GM19395 (cell line): ENCODE measurements around the gene CAPN10.
"Not testable (repeated sequence)": the region's sequence is repeated elsewhere in the genome, so short reads cannot be mapped to it uniquely, and the experiment has no call there.

Experiments used
- ATAC-seq: cut with Tn5 transposase; IDR thresholded peaks from one replicate; pipeline ENCODE4 v1.9.1; 2021; ENCODE audit warnings: mild to moderate bottlenecking, moderate library complexity; ENCODE audit not compliant: unreplicated experiment

CAPN10 gene

GRCh38 chr2:240602266-240603050 is 15.9 kb downstream of the CAPN10 start:
- no peak for ATAC-seq

GRCh38 chr2:240603081-240603835 is 16.7 kb downstream of the CAPN10 start:
- no peak for ATAC-seq

GRCh38 chr2:240603846-240604245 is 17.3 kb downstream of the CAPN10 start:
- ATAC-seq: no peak

- no peak for ATAC-seq
Measured at GRCh38 chr2:240604291-240604938, 17.9 kb downstream of the CAPN10 start.

GRCh38 chr2:240604939-240605716 is 18.6 kb downstream of the CAPN10 start:
- no peak for ATAC-seq

- no peak for ATAC-seq
Measured at GRCh38 chr2:240605867-240606743, 19.6 kb downstream of the CAPN10 start.

GRCh38 chr2:240611601-240612210 is 25.2 kb downstream of the CAPN10 start:
- no peak for ATAC-seq

- ATAC-seq: no peak
Measured at GRCh38 chr2:240613781-240614180, 27.2 kb downstream of the CAPN10 start.

GRCh38 chr2:240614391-240614790 is 27.9 kb downstream of the CAPN10 start:
- no peak for ATAC-seq

GRCh38 chr2:240615396-240615795 is 28.9 kb downstream of the CAPN10 start:
- no peak for ATAC-seq

GRCh38 chr2:240615820-240616547 is 29.4 kb downstream of the CAPN10 start:
- ATAC-seq: no peak

- not testable (repeated sequence) for ATAC-seq
Measured at GRCh38 chr2:240616860-240617666, 30.5 kb downstream of the CAPN10 start.

- no peak for ATAC-seq
Measured at GRCh38 chr2:240618776-240619175, 32.2 kb downstream of the CAPN10 start.

GRCh38 chr2:240619506-240620148 is 33.1 kb downstream of the CAPN10 start:
- no peak for ATAC-seq

- no peak for ATAC-seq
Measured at GRCh38 chr2:240620149-240620731, 33.7 kb downstream of the CAPN10 start.

GRCh38 chr2:240620859-240621258 is 34.3 kb downstream of the CAPN10 start:
- no peak for ATAC-seq

GRCh38 chr2:240622060-240622411 is 35.5 kb downstream of the CAPN10 start:
- no peak for ATAC-seq
